ENCODE data around the gene NNAT.

- TF ChIP-seq POLR2AphosphoS5 (IDR thresholded peaks at IDR 0.05; ENCODE audit: insufficient read depth, low read depth, low read length) (peak; percentile 38), CTCF (IDR thresholded peaks at IDR 0.05; ENCODE audit: extremely low read depth in 1 of 2, insufficient read depth in 1 of 2, low read depth in 1 of 2, low read length in 2 of 2) (no peak), FOS (IDR thresholded peaks at IDR 0.05; ENCODE audit: borderline replicate concordance, insufficient read depth, low read length) (peak; percentile 25), EZH2 (IDR thresholded peaks at IDR 0.05; ENCODE audit: borderline replicate concordance, low read depth, low read length, severe bottlenecking) (no peak), GATA2 (IDR thresholded peaks at IDR 0.05; ENCODE audit: insufficient read depth, insufficient read length, low read depth, low read length) (peak; percentile 86), POLR2A (IDR thresholded peaks at IDR 0.05; ENCODE audit: low read depth, low read length) (no peak), MAX (IDR thresholded peaks at IDR 0.05; ENCODE audit: insufficient read depth, insufficient read length) (peak; percentile 32)
These were observed 21.2 kb downstream of the NNAT start for GRCh38 chr20:37542281-37542680.

Measured in endothelial cell of umbilical vein (primary cell).